Measurements from ENCODE around the gene ERF.

DNA sequence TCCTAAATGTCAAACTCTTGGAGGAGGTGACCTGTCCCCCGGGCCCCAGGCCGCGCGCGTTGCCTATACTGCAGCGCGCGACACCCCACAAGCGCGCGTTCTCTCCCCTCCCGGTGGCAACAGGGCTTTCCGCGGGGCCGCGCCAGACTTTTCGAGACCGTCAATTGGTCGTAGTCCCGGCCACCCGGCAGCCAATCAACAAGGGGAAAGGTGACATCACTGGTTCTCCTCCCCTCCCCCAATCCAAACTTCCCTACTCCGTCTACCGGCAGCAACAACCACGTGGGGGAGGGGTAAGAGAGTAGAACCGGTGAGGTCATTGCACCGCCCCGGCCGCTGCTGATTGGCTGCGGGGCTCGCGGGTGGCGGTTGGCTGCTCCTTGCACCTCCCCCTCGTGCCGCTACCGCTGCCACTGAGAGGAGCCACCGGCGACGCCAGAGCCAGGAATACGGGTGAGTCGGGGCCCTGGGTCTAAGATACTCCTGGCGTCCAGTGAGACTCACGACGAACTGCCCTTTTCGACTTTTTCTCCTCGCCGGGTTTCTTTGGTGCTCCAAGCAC lies 13.3 kb upstream of the ERF start:
- no peak for TF ChIP-seq EZH2 (IDR thresholded peaks at IDR 0.05; ENCODE audit: borderline replicate concordance)
- TF ChIP-seq, protein P1, sequence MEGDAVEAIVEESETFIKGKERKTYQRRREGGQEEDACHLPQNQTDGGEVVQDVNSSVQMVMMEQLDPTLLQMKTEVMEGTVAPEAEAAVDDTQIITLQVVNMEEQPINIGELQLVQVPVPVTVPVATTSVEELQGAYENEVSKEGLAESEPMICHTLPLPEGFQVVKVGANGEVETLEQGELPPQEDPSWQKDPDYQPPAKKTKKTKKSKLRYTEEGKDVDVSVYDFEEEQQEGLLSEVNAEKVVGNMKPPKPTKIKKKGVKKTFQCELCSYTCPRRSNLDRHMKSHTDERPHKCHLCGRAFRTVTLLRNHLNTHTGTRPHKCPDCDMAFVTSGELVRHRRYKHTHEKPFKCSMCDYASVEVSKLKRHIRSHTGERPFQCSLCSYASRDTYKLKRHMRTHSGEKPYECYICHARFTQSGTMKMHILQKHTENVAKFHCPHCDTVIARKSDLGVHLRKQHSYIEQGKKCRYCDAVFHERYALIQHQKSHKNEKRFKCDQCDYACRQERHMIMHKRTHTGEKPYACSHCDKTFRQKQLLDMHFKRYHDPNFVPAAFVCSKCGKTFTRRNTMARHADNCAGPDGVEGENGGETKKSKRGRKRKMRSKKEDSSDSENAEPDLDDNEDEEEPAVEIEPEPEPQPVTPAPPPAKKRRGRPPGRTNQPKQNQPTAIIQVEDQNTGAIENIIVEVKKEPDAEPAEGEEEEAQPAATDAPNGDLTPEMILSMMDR (IDR thresholded peaks at IDR 0.05; ENCODE audit: poor library complexity): no peak
